ENCODE data around the gene PPM1D. TPM values are rescaled to one million over a fixed set of nuclear protein-coding genes. Genes with fewer than 3 reads are reported as not detected.

PPM1D gene
- 10 to 100 TPM; 13.3 to 14.5 TPM for total RNA-seq

DNA sequence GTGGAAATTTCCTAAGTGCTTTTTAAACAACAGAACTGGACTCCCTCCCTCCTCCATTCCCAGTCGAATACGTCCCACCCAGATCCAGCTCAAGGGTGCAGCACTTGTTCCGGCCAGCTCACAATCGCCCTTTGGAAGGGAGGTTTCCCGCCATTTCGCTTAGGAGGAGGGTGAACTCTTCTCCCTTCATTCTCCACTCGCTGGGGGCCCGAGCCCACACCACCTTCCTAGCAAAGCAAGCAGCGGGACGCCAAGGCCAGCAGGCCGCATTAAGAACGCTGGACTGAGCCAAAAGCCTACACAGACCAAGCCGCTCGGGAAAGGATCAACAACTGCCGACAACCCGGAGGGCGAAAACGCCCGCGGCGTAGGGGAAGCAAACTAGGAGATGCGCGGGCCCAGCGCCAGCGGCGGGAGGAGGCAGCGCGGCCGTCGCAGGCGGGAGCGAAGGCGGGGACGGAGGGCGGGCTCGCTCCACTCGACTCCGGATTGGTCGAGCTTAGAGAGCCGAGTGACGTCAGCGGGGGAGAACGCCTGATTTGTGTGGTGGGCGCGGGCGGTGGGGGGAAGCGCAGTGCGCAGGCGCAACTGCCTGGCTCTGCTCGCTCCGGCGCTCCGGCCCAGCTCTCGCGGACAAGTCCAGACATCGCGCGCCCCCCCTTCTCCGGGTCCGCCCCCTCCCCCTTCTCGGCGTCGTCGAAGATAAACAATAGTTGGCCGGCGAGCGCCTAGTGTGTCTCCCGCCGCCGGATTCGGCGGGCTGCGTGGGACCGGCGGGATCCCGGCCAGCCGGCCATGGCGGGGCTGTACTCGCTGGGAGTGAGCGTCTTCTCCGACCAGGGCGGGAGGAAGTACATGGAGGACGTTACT is at the start of gene PPM1D:
TSS of gene PPM1D (plus strand) at position 574 of the 870 bp plus-strand sequence. CDS start at position 796, 222 bp downstream.

GRCh38 chr17:60677308-60678117 is 77.5 kb downstream of the PPM1D start, which contains the start of gene BCAS3:
TSS of gene BCAS3 (plus strand) at chr17:60677851.

Small RNAs within 50 kb of the gene (small RNA-seq; reads per million reads assigned to genes)
- gene AC011921.2 = 0 to 0.06 reads per million in 2 donors
- gene RN7SL606P = 0 reads per million in 2 donors
- 0 reads per million in 2 donors for gene RNU6-623P

Other genes with a start within 250 kb of the PPM1D start
- 100 to 1,000 TPM; 100 to 114 TPM for gene USP32, start 208.1 kb upstream of the PPM1D start, total RNA-seq
- not detected for gene CHCT1, start 177.7 kb upstream of the PPM1D start, total RNA-seq
- gene APPBP2, start 74.0 kb upstream of the PPM1D start, total RNA-seq = 10 to 100 TPM; 31.6 to 42.7 TPM
- 10 to 100 TPM; 31.0 to 69.9 TPM for gene BCAS3, start 77.7 kb downstream of the PPM1D start, total RNA-seq

Measured in melanocyte of skin (primary cell).